GM19035 (cell line): Measurements from ENCODE around the gene UBFD1.
"Not testable (repeated sequence)": the region's sequence is repeated elsewhere in the genome, so short reads cannot be mapped to it uniquely, and the experiment has no call there.

ENCODE experiments used
- ATAC-seq: cut with Tn5 transposase; IDR thresholded peaks from one replicate; pipeline ENCODE4 v1.9.1; 2021; ENCODE audit not compliant: unreplicated experiment

Gene UBFD1

GRCh38 chr16:23564575-23565363 is 7.2 kb downstream of the UBFD1 start:
- no peak for ATAC-seq

DNA sequence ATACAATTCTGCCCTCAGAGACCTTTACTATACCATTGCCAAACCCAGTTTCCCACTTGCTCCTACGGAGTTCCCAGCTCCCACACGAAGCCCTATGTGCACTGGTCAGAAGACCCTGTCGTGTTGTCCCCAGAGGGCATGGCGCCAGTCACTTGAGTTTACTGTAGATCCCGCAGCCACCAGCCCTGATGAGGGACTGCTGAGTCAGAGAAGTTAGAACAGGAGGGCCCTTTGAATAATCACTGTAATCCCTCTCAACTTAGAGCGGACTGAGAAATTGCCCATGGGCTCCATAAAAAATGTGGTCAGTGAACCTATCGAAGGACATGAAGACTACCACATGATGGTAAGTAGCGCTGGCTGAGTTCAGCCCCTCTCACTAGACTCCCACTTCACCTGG is 9.2 kb downstream of the UBFD1 start:
- no peak for ATAC-seq

GRCh38 chr16:23567602-23568001 is 10.1 kb downstream of the UBFD1 start:
- no peak for ATAC-seq

DNA sequence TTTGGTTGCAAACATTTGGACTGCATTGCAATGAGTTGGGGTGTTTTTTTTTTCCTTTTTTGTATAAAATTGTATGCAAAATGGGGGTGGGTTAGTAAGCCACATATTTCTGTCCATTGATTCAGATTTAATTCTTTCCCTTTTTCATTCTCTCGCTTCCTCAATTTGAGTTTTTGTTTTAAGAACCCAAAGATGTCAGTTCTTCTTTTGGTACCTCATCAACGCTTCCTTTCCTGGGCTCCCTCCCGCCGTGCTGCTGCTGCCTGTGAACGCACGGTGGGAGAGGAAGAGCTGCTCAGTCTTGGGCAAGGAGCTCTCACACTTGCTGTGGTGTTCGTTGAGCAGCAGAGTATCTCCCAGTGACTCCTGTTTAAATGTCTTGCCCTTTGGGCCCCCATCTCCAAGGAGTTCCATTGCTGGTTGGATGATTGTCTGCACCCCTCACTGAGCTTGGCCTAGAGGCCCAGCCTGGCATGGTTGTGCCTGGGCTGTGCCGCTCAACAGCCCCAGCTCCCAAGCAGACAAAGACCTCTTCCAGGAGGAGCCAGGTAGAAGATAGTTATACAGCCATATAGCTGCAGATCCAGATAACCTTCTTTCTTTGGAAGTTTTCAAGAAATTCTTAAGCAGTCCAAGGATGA is 13.6 kb downstream of the UBFD1 start:
- ATAC-seq, result no peak

- ATAC-seq, result no peak
Measured at GRCh38 chr16:23571895-23572294, 14.4 kb downstream of the UBFD1 start.

GRCh38 chr16:23572394-23572793 is 14.9 kb downstream of the UBFD1 start:
- no peak for ATAC-seq

DNA sequence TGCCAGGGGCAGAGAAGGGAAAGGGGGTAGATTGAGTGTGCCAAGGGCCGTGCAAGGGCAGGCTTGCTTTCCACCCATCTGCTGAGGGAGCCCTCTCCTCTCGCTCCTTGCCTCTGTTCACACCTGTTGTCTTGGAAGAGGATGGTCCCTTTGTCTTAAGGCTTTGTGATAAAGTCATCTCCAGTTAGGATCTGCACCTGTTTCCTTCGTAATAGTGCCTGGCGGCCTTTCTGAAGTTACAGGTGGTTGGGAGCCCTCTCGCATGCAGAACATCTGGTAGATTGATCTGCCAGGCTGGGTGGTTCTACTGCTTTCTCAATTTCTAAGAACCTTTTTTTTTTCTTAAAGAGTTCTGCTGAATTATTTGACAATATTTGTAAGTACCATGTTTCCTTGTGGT is 16.3 kb downstream of the UBFD1 start:
- ATAC-seq, result no peak

DNA sequence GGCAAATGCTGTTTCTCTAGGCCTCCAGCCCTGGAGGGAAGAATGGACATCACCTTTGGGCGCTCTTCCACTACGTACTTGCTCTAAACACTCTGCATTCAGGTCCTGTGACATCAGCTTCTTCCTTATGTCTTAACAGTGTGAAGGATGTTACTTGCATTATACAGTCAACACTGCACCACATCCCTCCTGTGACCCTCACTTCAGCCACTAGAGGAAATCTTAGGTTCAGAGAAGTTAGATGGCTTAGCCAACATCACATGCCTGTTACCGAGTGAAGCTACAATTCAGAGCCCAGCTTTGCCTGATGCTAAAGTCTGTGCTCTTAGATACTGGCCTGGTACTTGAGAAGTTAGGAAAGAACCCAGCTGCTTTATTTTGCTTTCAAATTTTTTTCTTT is 18.3 kb downstream of the UBFD1 start:
- no peak for ATAC-seq

DNA sequence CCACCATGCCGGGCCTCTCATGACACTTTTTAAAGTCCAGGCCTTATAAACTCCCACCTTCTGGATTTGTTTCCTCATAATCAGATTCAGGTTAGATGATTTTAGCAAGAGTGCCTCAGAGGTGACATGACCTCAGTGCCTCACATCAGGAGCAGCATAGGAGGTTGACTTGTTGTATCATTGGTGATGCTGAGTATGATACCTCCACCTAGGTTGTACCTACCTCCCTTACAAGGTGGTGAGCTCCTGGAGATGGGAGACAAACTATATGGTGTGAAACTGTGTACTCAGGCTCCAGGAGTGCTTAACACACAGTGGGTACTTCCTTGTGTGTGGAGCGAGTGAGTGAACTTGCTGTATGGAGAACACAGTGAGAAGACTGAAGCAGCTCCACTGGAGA is 20.0 kb downstream of the UBFD1 start:
- no peak for ATAC-seq

DNA sequence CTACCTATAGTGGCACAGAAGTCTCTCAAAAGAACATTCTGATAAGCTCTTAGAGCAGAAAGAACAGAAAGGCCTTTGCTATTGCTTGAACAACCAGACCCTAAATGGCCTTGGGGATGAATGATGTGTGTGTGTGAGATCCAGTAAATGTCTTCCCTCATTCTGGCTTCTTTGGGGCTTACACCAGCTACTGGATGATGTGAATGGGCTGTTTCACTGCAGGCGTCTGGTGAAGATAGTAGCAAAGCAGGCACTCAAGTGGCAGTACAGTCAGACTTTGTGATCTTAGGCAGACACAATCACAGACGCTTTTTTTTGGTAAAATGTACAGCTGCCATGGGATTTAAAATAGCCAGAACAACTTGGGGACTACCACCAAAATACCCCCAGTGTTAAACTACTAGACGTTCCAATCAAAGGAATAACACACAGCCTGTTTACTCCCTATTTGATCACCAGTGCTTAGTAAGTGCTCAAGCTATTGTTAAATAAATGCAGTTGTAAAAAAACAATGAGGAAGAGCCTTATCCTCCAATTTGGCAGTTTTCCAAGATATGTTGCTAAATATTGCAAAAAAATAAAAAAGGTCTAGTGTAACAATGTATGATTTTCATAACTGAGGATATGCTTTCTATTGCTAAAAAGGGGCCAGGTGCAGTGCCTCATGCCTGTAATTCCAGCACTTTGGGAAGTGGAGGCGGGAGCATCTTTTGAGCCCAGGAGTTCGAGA is 20.7 kb downstream of the UBFD1 start:
- no peak for ATAC-seq

GRCh38 chr16:23579371-23579770 is 21.8 kb downstream of the UBFD1 start:
- no peak for ATAC-seq

- ATAC-seq, result no peak
Measured at GRCh38 chr16:23580391-23580790, 22.9 kb downstream of the UBFD1 start.

DNA sequence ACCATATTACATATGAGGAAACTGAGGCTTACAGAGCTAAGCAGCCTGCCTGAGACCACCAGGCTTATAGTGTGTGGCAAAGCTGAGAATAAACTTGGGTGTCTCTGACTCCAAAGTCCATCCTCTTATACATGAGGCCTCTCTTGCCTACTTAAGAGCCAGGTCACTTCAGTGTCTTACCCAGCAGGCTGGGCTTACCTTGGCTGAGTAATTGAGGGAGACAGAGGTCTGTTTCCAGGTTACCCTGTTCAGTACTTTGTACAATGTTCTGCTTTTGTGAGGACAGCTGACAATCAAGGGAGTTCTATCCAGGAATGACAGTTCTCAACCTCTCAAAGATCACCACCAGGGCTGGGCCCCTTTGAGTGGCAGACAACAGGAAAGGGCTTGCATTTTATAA is 24.2 kb downstream of the UBFD1 start:
- no peak for ATAC-seq

DNA sequence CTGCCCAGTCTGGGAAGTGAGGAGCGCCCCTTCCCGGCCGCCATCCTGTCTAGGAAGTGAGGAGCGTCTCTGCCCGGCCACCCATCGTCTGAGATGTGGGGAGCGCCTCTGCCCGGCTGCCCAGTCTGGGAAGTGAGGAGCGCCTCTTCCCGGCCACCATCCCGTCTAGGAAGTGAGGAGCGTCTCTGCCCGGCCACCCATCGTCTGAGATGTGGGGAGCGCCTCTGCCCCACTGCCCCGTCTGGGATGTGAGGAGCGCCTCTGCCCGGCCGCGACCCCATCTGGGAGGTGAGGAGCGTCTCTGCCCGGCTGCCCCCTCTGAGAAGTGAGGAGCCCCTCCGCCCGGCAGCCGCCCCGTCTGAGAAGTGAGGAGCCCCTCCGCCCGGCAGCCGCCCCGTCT is 25.7 kb downstream of the UBFD1 start:
- not testable (repeated sequence) for ATAC-seq

DNA sequence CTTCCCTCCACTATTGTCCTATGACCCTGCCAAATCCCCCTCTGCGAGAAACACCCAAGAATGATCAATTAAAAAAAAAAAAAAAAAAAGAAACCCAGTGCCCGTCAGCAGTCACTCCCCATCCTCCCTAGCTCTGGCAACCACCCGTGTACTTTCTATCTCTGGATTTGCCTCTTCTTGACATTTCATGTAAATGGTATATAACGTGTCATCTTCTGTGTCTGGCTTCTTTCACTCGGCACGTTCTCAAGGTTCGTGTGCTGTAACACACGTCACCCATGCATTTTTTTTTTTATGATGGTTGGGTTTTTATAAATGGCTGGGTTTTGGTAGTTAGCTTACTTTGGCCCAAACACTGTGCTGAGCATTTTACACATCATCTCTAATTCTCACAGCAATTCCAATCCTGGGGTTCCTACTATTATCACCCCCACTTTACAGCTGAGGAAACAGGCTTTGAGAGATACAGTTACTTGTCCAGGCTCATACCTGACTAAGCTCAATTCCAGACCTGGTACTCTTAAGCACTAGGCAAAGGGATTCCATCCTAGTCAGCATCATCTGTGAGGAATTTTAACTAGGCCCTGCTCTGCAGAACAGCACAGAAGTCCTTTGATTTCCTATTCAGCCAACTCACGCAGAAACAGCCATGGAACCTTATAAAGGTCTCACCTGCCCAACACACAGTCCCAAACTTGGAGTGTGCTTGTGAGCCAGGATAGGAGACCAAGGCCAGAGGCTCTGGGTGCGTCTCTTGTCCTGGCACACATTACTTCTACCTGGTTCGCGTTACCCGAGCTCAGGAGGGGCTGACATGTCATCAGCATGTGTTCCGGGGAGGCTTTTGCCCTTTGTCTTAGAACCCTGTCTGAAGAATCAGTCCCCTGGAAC is 26.9 kb downstream of the UBFD1 start:
- ATAC-seq, result no peak

- no peak for ATAC-seq
Measured at GRCh38 chr16:23587726-23588125, 30.2 kb downstream of the UBFD1 start.

- no peak for ATAC-seq
Measured at GRCh38 chr16:23590181-23590580, 32.7 kb downstream of the UBFD1 start.

- no peak for ATAC-seq
Measured at GRCh38 chr16:23594186-23594585, 36.7 kb downstream of the UBFD1 start.

DNA sequence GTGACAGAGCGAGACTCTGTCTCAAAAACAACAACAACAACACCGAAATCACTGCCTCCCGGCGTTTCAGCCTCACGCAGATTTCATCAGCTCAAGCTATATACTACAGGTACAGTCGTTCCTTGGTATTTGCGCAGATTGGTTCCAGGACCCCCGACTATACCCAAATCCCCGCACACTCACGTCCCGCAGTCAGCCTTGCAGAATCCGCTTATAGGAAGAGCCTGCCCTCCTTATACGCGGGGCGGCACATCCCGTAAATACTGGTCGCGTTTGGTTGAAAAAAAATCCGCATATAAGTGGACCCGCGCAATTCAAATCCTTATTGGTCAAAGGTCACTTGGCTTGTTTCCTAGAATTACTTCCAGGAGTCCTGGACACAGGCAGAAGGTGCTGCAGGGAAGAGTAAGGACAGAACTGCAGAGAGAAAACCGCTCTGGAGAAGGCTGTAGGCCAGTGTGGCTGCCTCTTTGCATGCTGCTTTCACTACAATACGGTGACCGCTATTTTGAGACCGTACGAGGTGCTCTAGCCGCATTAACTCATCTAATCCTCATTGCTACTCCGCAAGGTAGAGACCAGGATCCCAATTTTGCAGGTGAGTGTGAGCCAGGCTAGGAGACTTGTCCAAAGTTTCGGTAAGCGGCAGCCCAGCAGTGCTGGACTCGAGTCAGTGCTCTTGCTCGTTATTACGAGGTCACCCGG is 37.9 kb downstream of the UBFD1 start:
- peak; percentile 15 for ATAC-seq

- ATAC-seq, result peak; percentile 91
Measured at GRCh38 chr16:23595951-23596720, 38.6 kb downstream of the UBFD1 start, which contains the start of gene NDUFAB1. TSS of gene NDUFAB1 (minus strand) at chr16:23596316. CDS start at chr16:23596290, 26 bp downstream.
